VCaP (cell line): Measurements from ENCODE around the gene ZFPL1.
A peak's percentile ranks its signal among the peaks of the same experiment; 100 is the strongest.

Source experiments
- H3K27ac ChIP-seq: fragments of 450-650 bp; 2 replicates; pipeline ENCODE4 v1.5.1; 2017
- CTCF ChIP-seq: fragments of 450-650 bp; conservative IDR thresholded peaks from 2 replicates; pipeline ENCODE4 v1.5.1; 2017; ENCODE audit warnings: mild to moderate bottlenecking, moderate library complexity

The ZFPL1 gene

GRCh38 chr11:65085446-65085845 lies 1.4 kb downstream of the ZFPL1 start:
- no peak for TF ChIP-seq CTCF
- H3K27ac ChIP-seq, result no peak overlapping the region

- H3K27ac ChIP-seq, result no peak overlapping the region
- TF ChIP-seq CTCF, result no peak
Observed at GRCh38 chr11:65086809-65087208, 2.8 kb downstream of the ZFPL1 start.

- no peak for TF ChIP-seq CTCF
- no peak overlapping the region for H3K27ac ChIP-seq
Observed at GRCh38 chr11:65087216-65087615, 3.2 kb downstream of the ZFPL1 start.

GRCh38 chr11:65087827-65088226 lies 3.8 kb downstream of the ZFPL1 start:
- no peak overlapping the region for H3K27ac ChIP-seq

DNA sequence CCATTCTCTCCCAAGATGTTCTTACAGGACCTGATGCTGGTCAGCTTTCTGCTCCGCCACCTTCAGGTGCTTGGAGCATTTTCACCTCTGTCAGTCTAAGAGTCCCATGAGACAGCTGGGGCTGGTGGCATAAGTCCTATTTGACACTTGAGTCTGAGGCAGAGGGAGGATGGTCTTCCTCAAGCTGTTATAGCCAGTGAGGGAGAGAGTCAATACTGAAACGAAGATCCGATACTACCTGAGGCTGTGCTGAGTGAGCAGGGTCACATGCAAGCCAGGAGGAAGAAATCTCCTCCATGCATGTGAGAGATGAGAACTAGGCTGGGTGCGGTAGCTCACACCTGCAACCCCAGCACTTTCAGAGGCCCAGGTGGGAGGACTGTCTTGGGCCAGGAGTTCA lies 5.6 kb downstream of the ZFPL1 start:
- no peak for TF ChIP-seq CTCF
- H3K27ac ChIP-seq, result no peak overlapping the region

More at GRCh38 chr11:65087827-65088226, 3.8 kb downstream of the ZFPL1 start:
- no peak for TF ChIP-seq CTCF

DNA sequence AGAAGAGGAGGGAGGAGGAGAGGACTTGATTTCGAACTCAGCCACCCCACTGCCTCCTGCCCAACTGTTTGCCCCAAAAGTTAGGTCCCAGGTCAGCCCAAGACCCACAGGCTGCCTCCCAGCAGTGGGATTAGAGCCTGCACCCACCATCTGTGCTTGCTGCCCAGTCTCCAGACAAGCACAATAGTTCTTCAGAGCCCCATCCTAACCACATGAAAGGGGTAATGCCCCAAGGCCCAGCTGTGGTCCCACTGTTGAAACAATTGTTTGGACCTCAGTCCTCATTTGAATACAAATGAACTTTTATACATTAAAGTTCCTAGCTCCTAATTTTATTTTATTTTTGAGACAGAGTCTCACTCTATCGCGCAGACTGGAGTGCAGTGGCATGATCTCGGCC lies 6.6 kb downstream of the ZFPL1 start:
- no peak for TF ChIP-seq CTCF
- H3K27ac ChIP-seq, result no peak overlapping the region

DNA sequence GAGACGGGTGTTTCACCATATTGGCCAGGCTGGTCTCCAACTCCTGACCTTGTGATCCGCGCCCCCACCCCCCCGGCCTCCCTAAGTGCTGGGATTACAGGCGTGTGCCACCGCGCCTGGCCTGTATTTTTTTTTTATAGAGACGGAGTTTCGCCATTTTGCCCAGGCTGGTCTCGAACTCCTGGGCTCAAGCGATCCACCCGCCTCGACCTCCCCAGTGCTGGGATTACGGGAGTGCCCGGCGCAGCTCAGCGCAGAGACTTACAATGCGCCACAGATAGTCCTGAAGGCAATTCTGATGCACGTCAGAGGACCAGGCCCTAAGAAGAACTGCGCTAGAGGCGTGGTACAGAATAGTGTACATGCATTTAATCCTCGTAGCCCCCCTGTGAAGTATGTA lies 11.4 kb downstream of the ZFPL1 start:
- no peak for TF ChIP-seq CTCF
- H3K27ac ChIP-seq, result peak overlapping the region; percentile 100
